Prostate gland (tissue), 2 donors: ENCODE data around the gene POLR2J3. TPM values are rescaled to one million over a fixed set of nuclear protein-coding genes. Genes with fewer than 3 reads are reported as not detected.
"Not testable (repeated sequence)": the region's sequence is repeated elsewhere in the genome, so short reads cannot be mapped to it uniquely, and the experiment has no call there.

Experiments used
- DNase-seq: peaks from one replicate; pipeline ENCODE4 v3.0.0-alpha.2; 2019; ENCODE audit warnings: low spot score
- H3K27ac ChIP-seq, 2 donors: fragments of 200-600 bp; sonication (generic); 2 replicates each; pipeline ENCODE4 v1.5.1; 2017 to 2019
- H3K27me3 ChIP-seq: fragments of 200-600 bp; sonication (generic); replicated peaks from 2 replicates; pipeline ENCODE4 v1.5.1; 2019; ENCODE audit not compliant: insufficient read depth
- H3K36me3 ChIP-seq, 2 donors: fragments of 200-600 bp; sonication (generic); 1 replicate in 1 of 2; 2 replicates in 1 of 2; pipeline versions ENCODE4 v1.5.1 to v1.8.1; 2017 to 2019
- H3K4me1 ChIP-seq: fragments of 200-600 bp; sonication (generic); replicated peaks from 2 replicates; pipeline ENCODE4 v1.5.1; 2019
- H3K4me3 ChIP-seq, 2 donors: fragments of 200-600 bp; sonication (generic); 2 replicates each; pipeline ENCODE4 v1.5.1; 2017 to 2019
- H3K9me3 ChIP-seq: fragments of 200-600 bp; sonication (generic); 2 replicates; pipeline ENCODE4 v1.5.1; 2017
- POLR2AphosphoS5 ChIP-seq: sonication (generic); formaldehyde crosslinking; IDR thresholded peaks from one replicate; pipeline ENCODE4 v1.6.1; 2017; ENCODE audit warnings: antibody characterized with exemption
- WGBS: methylation state at CpG from one replicate; pipeline ENCODE4 v1.1.5; 2018; 5-methylcytosine and 5-hydroxymethylcytosine counted together
- intact Hi-C: fragments of 100-400 bp; cut with DNase I; formaldehyde crosslinking; loops from one replicate; pipeline ENCODE4 v1.14.2; 2022
- total RNA-seq, 2 donors: library from RNA; depleted of rRNA; stranded (reverse); fragments of >200 nt; gene quantifications; one replicate each; pipeline ENCODE4 v1.1.0, GENCODE V29; 2016
- TF ChIP-seq, protein P1 (sequence below), 4 experiments: fragments of 200-600 bp in 2 of 4; fragments of 450-650 bp in 2 of 4; sonication (generic) in 2 of 4; IDR thresholded peaks; 1 replicate in 3 of 4; 2 replicates in 1 of 4; pipeline ENCODE4 v1.5.1; 2016 to 2019; ENCODE audit warnings: antibody characterized with exemption in 4 of 4, mild to moderate bottlenecking in 2 of 4, moderate library complexity in 2 of 4

Gene POLR2J3
- total RNA-seq: 10 to 100 TPM; 11.5 to 16.6 TPM

DNA sequence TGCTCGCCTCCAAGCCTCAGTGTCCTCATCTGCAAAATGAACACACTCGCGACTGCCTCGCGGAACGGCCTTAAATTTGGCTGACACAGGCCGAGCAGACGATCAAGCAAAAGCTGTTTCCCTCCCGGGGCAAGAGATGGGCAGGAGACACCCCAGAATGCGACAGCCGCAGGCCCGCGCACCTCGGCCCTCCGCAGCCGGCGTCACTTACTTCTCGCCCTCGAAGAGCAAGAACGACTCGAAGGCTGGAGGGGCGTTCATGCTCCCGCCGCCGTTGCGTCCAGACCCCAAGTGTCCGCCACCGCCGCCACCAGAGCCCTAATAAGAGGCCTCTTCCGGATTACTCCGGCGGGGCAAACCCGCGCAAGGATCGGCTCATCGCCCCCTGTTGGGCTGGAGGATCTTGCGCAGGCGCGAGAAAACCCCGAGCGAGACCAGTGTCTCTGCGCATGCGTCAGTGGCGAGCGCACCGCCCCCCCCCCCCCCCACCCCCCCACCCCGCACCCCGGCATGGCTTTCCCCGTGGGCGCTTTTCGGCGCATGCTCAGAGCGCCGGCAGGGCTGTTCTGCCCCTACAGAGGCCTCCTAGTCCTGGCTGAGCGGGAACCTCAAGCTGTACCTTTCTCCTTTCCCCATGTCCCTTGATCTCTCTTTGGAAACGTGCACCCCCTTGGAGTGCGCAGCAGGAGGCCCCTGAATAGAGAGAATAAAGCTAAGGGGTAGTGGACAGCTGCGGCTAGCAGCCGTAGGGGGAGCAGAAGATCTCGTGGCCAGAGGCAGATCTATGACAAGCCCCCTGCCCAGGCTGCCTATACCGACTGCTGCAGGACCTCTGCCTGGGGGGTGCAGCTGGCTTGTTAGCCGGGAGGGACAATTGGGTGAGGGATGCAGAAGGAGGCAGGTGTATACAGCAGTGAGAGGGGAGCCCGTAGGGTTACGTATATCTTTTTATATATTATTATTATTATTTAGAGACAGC is at the start of gene POLR2J3:
Gene POLR2J3 (minus strand): TSS at position 323 of the 979 bp plus-strand sequence. CDS start 62 bp downstream, at position 261.
- peak within 1 kb of the TSS; percentile 71 to 73 for H3K27ac ChIP-seq
- TF ChIP-seq, protein P1, sequence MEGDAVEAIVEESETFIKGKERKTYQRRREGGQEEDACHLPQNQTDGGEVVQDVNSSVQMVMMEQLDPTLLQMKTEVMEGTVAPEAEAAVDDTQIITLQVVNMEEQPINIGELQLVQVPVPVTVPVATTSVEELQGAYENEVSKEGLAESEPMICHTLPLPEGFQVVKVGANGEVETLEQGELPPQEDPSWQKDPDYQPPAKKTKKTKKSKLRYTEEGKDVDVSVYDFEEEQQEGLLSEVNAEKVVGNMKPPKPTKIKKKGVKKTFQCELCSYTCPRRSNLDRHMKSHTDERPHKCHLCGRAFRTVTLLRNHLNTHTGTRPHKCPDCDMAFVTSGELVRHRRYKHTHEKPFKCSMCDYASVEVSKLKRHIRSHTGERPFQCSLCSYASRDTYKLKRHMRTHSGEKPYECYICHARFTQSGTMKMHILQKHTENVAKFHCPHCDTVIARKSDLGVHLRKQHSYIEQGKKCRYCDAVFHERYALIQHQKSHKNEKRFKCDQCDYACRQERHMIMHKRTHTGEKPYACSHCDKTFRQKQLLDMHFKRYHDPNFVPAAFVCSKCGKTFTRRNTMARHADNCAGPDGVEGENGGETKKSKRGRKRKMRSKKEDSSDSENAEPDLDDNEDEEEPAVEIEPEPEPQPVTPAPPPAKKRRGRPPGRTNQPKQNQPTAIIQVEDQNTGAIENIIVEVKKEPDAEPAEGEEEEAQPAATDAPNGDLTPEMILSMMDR (IDR thresholded peaks at IDR 0.05): peak; percentile 40 to 94 (median 68)
- TF ChIP-seq POLR2AphosphoS5: peak; percentile 82
- H3K9me3 ChIP-seq, intact Hi-C loops, H3K36me3 ChIP-seq, H3K4me1 ChIP-seq, H3K27me3 ChIP-seq: not testable (repeated sequence)
- WGBS: 1% methylated on average over 53 of the region's 64 CpGs
- H3K4me3 ChIP-seq: peak within 1 kb of the TSS; percentile 77 to 84
- DNase-seq: peak; percentile 90

- H3K36me3 ChIP-seq, H3K27ac ChIP-seq, H3K4me3 ChIP-seq, DNase-seq, H3K9me3 ChIP-seq, H3K4me1 ChIP-seq, intact Hi-C loops, H3K27me3 ChIP-seq: not testable (repeated sequence)
- 90% methylated on average over 3 of the region's 8 CpGs for WGBS
These were observed 45.7 kb upstream of the POLR2J3 start for GRCh38 chr7:102618122-102618521.

DNA sequence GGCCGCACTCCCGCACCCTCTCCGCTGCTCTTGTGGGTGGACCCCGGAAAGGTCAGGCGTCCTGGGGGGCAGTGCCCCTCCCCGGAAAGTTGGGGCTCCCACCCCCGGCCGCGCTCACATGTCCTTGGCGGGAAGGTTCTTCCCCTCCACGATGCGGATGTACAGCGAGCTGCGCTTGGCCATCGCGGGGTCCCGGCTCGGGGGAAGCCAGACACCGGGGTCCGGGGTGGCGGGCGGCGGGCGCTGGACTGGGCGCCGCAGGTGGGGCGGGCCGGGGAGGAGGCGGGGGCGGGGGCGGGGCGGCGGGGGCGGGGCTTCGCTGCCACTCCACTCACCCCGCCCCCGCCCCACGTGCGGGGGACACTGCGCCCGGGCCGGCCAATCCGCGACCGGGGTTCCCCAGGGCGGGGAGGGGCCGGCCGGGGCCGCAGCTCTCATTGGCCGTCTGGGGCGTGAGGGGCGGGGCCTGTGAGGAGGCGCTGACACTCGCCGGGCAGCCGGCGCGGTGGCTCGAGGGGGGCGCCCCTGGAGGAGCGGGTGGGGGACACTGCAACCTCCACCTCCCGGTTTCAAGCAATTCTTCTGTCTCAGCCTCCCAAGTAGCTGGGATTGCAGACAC is 44.2 kb upstream of the POLR2J3 start, which contains the start of gene RASA4:
Gene RASA4 (minus strand): TSS at position 250 of the 619 bp plus-strand sequence. CDS start 67 bp downstream, at position 183.
- peak; percentile 36 for DNase-seq
- H3K36me3 ChIP-seq, H3K9me3 ChIP-seq, H3K27ac ChIP-seq, H3K27me3 ChIP-seq, H3K4me1 ChIP-seq, intact Hi-C loops: not testable (repeated sequence)
- H3K4me3 ChIP-seq: peak within 1 kb of the TSS; percentile 31 to 46
- no CpG with 5 or more reads among the region's 62 CpGs for WGBS

GRCh38 chr7:102615930-102616329 is 43.5 kb upstream of the POLR2J3 start:
- H3K4me3 ChIP-seq, H3K27ac ChIP-seq, H3K4me1 ChIP-seq, DNase-seq, H3K27me3 ChIP-seq, H3K36me3 ChIP-seq, intact Hi-C loops, H3K9me3 ChIP-seq: not testable (repeated sequence)
- no CpG with 5 or more reads among the region's 10 CpGs for WGBS

DNA sequence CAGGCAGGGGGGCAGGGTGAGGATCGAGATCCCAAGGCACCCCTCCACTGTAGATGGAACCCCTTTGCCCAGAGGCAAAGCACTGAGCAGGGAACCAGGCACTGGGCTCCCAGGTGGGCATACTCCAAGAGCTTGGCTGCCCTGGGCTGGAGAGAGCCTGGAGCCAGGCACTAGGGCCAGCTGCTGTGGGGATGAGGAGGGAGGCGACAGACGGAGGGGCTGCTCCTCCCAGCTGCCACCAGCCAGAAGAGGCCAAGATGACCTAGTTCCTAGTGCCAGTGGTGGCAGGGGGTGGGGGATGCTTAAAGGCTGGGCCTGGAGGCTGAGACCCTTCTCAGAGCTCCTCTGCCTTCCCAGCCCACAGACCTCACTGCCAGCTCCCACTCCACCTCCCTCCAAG is 42.5 kb upstream of the POLR2J3 start:
- intact Hi-C loops, H3K9me3 ChIP-seq, H3K27me3 ChIP-seq, DNase-seq, H3K4me1 ChIP-seq, H3K36me3 ChIP-seq, H3K27ac ChIP-seq, H3K4me3 ChIP-seq: not testable (repeated sequence)
- whole genome bisulfite sequencing: no CpG with 5 or more reads among the region's 3 CpGs

DNA sequence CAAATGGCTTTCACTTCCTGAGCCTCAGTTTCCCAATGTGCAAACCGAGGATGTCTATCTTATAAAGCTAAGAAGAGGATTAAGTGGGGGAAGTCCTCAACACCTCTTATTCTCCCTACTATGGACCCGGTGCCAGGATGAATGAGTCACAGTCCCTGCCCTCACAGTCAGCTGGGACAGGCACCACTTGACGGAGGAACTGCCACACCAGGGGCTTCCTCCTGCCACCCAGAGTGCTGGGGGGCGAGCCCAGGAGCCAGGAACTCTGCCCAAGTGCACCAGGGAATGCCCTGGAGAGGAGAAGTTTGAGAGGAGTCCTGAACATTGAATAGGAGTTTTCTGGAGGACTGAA is 41.9 kb upstream of the POLR2J3 start:
- WGBS: no CpG with 5 or more reads among the region's 4 CpGs
- intact Hi-C loops: not testable (repeated sequence)

DNA sequence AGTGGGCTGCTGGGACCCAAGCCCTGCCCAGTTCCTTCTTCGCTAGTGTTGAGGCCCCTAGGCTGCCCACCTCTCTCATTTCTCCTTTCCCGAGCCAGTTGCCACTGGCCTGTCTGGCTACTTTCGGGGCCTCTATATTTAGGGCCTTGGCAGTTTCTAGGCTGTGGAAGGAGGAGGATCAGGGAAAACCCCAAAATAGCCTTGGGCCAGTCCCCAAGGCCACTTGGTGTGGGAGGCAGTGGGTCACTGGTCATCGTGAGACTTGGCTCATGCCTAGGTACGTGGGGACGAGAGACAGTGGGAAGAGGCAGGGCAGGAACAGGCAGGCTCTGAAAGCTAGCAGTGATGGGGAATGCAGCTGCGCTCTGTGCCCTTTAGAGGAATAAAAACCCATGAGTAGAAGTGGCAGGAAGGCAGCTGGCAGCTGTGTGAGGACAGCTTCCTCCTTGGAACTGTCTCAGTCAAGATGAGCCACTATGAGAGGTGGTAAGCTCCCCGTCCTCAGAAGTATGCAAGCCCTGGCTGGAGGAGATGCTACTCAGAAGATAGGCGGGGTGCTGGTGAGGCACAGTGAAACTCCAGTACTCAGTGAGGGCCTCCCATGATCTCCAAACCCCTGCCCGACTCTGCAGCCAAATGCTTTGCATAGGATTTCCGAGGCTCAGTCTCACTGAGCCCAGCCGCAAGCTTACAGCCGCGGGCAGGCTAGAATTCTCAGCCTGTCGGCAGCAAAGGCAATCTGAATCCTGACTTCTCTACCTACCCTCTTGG is 41.4 kb upstream of the POLR2J3 start:
- H3K36me3 ChIP-seq, H3K27ac ChIP-seq, H3K4me1 ChIP-seq, H3K4me3 ChIP-seq, H3K9me3 ChIP-seq, H3K27me3 ChIP-seq, DNase-seq, intact Hi-C loops: not testable (repeated sequence)
- WGBS: 56% methylated on average over 4 of the region's 15 CpGs

More for the DNA sequence above, 41.9 kb upstream of the POLR2J3 start:
- H3K4me3 ChIP-seq, H3K4me1 ChIP-seq, H3K27me3 ChIP-seq, H3K27ac ChIP-seq, DNase-seq, H3K9me3 ChIP-seq, H3K36me3 ChIP-seq: not testable (repeated sequence)

GRCh38 chr7:102611675-102612325 is 39.4 kb upstream of the POLR2J3 start:
- H3K27me3 ChIP-seq, H3K27ac ChIP-seq, DNase-seq, H3K9me3 ChIP-seq, H3K36me3 ChIP-seq, intact Hi-C loops, H3K4me3 ChIP-seq, H3K4me1 ChIP-seq: not testable (repeated sequence)
- 2% methylated on average over 7 of the region's 10 CpGs for WGBS

- H3K27me3 ChIP-seq, intact Hi-C loops: not testable (repeated sequence)
- no CpG with 5 or more reads among the region's 30 CpGs for WGBS
These were observed 38.8 kb upstream of the POLR2J3 start for GRCh38 chr7:102611013-102611674.

GRCh38 chr7:102610441-102610840 is 38.1 kb upstream of the POLR2J3 start:
- H3K27ac ChIP-seq, H3K4me1 ChIP-seq, H3K36me3 ChIP-seq, intact Hi-C loops, H3K27me3 ChIP-seq, H3K4me3 ChIP-seq, H3K9me3 ChIP-seq, DNase-seq: not testable (repeated sequence)
- WGBS: 53% methylated on average over 3 of the region's 7 CpGs

More at GRCh38 chr7:102611013-102611674, 38.8 kb upstream of the POLR2J3 start:
- not testable (repeated sequence) for H3K27ac ChIP-seq, H3K4me3 ChIP-seq, H3K36me3 ChIP-seq, H3K4me1 ChIP-seq, H3K9me3 ChIP-seq, DNase-seq
